Stimulated activated CD4-positive, alpha-beta T cell treated with anti-CD3 and anti-CD28 coated beads, Interleukin-12 subunit alpha, Interleukin-12 subunit beta, amount 100 ng/mL, for 48 hours (primary cell): ENCODE data around the gene CITED2.
"Not testable (repeated sequence)": the region's sequence is repeated elsewhere in the genome, so short reads cannot be mapped to it uniquely, and the experiment has no call there.

Experiments used
- DNase-seq, 3 donors: peaks; one replicate each; pipeline ENCODE4 v3.0.0-alpha.2; 2020; ENCODE audit warnings: low read depth in 2 of 3, low spot score in 1 of 3

CITED2 gene

GRCh38 chr6:139367810-139368351, 6.6 kb downstream of the CITED2 start:
- no peak for DNase-seq

- DNase-seq: no peak
Measured at GRCh38 chr6:139364982-139365379, 9.5 kb downstream of the CITED2 start.

GRCh38 chr6:139364302-139364981, 10.0 kb downstream of the CITED2 start:
- DNase-seq: no peak

GRCh38 chr6:139363797-139364196, 10.7 kb downstream of the CITED2 start:
- DNase-seq: not testable (repeated sequence)

GRCh38 chr6:139363123-139363522, 11.3 kb downstream of the CITED2 start:
- DNase-seq: not testable (repeated sequence)

- no peak for DNase-seq
Measured at GRCh38 chr6:139361211-139361610, 13.2 kb downstream of the CITED2 start.

GRCh38 chr6:139356924-139357323, 17.5 kb downstream of the CITED2 start:
- DNase-seq: no peak

- no peak for DNase-seq
Measured at GRCh38 chr6:139355777-139356445, 18.5 kb downstream of the CITED2 start.

DNA sequence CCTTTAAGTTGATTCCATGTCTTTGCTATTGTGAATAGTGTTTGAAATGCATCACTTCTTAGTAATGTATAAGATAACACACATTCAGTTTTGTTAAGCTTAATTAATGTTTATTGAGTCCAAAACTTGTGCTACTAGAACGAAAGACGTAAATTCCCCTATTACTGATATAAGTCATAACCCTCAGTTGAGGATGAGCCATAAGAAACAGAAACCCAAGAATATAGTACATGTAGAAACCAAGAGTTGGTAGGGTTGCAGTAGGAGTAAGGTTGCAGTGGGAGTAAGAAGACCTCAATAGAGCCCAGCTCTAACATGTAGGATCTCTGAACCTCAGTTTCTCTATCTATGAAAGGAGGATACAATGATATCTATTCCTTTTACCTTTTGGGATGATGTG, 19.3 kb downstream of the CITED2 start:
- no peak for DNase-seq

DNA sequence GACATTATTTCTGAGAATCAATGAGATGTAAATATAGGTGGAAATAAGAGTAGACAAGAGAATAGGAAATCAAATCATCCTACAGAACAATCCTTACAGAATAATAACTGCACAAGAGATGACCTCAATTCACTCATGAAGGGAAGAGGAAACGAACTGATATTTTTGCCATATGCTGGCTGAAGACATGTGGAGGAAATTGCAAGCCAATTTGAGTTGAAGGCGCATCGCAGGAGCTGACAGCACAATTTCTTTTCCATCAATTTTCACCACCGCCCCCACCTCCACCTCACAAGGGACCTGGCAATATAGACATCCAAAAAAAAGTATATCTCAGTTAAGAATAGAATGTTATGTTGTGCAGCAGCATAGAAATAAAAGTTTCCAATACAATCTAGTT, 20.3 kb downstream of the CITED2 start:
- DNase-seq: no peak

GRCh38 chr6:139349464-139350020, 24.9 kb downstream of the CITED2 start:
- DNase-seq: no peak

GRCh38 chr6:139346392-139346791, 28.1 kb downstream of the CITED2 start:
- DNase-seq: no peak

GRCh38 chr6:139344186-139344963, 30.1 kb downstream of the CITED2 start:
- DNase-seq: no peak

- DNase-seq: no peak
Measured at GRCh38 chr6:139343052-139343750, 31.2 kb downstream of the CITED2 start.

- DNase-seq: no peak
Measured at GRCh38 chr6:139341060-139341459, 33.4 kb downstream of the CITED2 start.

DNA sequence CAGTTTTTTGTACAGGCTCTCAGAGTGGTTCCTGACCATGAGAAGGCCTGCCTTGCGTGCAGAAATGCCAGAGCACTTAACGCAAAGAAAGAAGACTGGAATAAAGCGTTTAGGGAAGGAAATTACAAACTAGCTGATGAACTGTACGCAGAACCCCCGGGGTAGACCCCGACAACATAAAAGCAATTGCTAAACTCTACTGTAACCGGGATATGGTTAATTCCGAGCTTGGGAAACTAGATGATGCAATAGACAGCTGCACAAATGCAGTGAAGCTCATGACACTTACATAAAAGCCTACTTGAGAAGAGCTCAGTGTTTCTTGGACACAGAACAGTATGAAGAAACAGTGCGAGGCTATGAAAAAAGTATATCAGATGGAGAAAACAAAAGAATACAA, 35.7 kb downstream of the CITED2 start:
- no peak for DNase-seq

- DNase-seq: no peak
Measured at GRCh38 chr6:139337830-139338229, 36.6 kb downstream of the CITED2 start.

- no peak for DNase-seq
Measured at GRCh38 chr6:139337001-139337400, 37.4 kb downstream of the CITED2 start.

GRCh38 chr6:139336488-139336887, 38.0 kb downstream of the CITED2 start:
- no peak for DNase-seq

- no peak for DNase-seq
Measured at GRCh38 chr6:139335447-139336210, 38.8 kb downstream of the CITED2 start.
